NCI-H82 treated with DMSO at 0.1 percent for 48 hours (cell line): ENCODE data around the gene SELENON.
"Not testable (repeated sequence)": the region's sequence is repeated elsewhere in the genome, so short reads cannot be mapped to it uniquely, and the experiment has no call there.

ENCODE experiments used
- DNase-seq: peaks from one replicate; lab custom pipeline; 2025; ENCODE audit not compliant: unreplicated experiment; lab: John Stamatoyannopoulos, UW

The SELENON gene

DNA sequence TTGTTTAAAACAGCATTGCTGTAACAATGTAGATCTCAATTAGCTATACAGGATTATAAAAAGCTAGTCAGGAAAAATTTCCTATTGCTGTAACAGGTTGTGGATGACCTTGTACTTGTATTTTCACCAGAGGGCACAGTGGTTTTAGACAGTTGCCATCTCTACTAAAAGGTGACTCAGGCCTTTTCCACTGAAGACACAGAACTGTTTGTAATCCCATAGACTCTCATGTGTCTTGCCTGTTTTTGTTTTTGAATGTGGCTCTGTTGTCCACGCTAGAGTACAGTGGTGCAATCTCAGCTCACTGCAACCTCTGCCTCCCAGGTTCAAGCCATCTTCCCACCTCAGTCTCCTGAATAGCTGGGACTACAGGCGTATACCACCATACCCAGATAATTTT, 25.6 kb downstream of the SELENON start:
- no peak for DNase-seq

DNA sequence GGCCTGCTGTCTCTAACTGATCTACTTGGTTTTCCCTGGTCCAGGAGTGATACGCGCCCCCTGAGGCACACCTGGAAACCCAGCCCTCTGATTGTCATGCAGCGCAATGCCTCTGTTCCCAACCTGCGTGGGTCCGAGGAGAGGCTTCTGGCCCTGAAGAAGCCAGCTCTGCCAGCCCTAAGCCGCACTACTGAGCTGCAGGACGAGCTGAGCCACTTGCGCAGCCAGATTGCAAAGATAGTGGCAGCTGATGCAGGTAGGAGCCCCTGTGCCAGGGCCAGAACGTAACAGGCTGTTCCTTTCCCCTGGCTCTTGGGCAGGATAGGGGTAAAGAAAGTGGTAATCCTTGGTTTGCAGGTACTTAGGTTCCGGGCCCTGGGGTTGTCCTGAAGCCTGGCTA, 26.6 kb downstream of the SELENON start:
- no peak for DNase-seq

GRCh38 chr1:25828491-25828890, 28.5 kb downstream of the SELENON start:
- DNase-seq, result no peak

DNA sequence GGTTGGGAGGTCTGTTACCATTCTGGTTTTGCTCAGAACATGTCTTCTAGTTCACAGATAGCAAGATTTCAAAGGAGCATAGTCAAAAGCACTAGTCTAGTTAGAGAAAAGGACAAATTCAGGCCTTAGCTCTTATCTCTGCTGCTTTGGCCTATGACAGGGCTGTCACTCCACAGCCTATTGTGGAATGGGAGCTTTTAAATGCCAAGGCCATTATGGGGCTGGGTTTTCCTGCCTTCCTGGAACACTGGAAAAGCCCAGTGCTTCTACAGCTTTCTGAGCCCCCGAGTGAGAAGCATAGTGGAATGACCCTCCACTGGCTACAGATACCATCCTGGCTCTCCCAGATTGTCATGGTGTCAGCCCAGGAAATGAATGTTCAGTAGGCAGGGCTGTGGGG, 29.1 kb downstream of the SELENON start:
- no peak for DNase-seq

DNA sequence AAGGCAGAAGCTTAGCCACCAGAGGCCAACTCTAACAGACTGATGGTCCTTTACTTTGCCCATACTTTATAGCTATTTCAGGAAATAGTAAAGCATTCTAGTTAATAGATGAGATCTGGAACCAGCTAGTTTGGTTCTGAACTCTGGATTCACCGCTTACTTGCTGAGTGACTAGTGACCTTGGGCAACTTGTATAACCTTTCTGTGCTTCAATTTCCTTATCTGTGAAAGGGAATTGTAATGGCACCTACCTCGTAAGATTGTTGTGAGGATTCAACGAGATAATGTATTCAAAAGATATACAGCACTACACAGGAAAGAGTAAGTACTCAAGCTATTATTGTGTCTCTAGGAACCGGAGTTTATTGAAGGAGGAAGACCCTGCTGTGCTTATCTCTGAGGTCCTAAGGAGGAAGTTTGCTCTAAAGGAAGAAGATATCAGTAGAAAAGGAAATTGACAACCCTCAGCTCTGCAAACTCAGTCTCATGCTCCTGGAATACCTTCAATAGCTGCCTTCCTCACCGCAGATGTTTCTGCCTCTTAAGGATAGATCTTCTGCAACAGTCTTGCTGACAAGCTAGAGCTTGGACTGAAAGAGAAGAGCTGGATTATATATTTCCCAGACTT, 31.7 kb downstream of the SELENON start:
- no peak for DNase-seq

DNA sequence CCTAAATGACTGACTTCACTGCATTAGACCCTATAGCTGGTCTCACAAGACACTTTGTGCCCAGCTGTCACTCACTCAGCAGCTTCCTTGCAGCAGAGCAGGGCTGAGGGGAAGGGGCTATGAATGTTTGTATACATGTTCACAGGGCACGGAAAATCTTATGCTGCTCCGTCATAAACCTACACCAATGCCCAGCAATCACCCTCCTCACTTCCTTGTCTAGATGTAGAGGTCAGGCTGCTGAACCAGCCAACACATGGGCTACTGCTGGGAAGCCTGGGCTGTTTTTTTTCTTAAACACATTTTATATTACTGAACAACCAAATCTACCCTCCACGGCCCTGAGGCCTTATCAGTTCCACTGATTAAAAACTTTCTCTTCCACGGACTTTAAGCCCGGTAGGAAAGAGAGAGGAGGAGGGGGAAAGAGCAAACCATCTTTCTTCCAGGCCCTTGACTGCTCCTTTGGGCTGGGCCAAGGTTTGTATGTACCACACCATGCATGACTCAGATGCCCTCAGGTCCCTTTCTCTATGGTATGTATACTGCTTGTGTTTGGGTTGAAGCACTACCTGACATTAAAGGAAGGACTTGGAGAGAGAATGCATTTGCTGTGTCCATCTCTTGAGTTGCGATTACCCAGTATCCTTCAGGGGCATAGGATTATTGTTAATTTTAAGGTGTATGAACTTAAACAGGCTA, 32.5 kb downstream of the SELENON start:
- DNase-seq, result no peak

DNA sequence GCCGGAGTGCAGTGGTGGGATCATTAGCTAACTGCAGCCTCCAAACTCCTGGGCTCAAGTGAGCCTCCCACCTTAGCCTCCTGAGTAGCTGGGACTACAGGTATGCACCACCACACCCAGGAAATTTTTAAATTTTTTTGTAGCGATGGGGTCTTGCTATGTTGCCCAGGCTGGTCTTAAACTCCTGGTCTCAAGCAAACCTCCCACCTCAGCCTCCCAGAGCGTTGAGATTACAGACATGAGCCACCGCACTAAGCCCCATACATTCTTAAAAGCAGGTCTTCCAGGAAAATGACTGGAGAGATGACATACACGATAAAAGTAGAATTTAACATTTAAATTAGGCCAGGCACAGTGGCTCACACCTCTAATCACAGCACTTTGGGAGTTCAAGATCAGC, 33.2 kb downstream of the SELENON start:
- no peak for DNase-seq

DNA sequence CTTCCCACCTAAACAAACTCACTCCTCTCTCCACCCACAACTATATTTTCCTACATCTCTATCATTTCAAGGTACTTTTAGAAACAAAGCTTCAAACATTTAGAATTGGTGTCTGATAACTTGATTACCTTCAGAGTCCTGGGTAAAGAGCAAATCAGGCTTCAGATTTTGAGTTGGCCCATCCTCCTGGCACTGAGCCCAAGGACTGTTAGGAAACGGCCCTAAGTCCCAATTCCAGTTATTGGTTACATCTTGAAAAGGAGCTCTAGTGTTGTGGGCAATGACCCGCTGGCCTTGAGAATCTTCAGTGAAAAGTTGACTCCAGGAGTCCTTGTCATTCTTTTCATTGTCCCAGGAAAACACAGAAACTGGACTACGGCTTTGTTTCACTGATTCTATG, 34.9 kb downstream of the SELENON start:
- no peak for DNase-seq

DNA sequence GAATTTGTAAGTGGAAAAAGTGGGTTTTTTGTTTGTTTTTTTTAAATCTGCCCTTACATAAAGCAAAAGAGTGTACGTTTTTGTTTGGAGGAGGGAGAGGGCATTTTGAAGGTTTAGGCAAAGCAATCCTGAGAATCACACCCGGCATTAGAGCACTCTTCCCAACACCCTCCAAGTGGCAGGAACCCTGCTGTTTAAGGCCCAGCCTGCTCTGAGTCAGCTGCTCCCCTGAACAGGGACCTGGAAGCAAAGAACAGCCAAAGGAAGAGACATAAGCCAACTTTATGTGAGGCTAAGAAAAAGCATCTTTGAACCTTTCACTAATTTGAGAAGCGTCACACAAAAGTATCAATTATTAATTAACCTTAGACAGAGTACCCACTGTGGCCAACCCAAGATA, 36.7 kb downstream of the SELENON start:
- no peak for DNase-seq

GRCh38 chr1:25837262-25837875, 37.4 kb downstream of the SELENON start:
- DNase-seq, result no peak

DNA sequence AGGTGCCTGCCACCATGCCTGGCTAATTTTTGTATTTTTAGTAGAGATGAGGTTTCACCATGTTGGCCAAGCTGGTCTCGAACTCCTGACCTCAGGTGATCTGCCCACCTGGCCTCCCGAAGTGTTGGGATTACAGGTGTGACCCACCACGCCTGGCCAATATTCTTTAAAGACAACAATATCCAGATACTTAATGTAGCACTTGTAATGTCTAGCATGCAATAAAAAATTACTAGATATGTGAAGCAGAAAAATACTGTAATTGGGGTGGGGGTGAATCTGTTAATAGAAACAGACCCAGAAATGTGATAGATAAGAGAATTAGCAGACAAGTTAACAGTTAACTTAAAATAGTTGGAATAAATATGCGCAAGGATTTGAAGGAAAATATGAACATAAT, 39.8 kb downstream of the SELENON start:
- DNase-seq, result not testable (repeated sequence)

DNA sequence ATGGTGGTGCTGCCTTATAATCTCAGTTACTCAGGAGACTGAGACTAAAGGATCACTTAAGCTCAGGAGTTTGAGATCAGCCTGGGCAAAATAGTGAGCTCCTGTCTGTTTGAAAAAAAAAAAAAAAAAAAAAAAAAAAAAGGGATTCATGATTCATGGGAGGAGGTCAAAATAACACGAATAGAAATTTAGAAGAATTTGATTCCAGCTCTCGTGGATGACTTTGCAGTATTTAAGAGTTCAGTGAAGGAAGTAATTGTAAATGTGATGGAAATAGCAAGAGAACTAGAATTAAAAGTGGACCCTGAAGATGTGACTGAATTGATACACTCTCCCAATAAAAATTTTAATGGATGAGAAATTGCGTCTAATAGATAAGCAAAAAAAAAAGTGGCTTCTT, 43.5 kb downstream of the SELENON start:
- DNase-seq, result no peak

DNA sequence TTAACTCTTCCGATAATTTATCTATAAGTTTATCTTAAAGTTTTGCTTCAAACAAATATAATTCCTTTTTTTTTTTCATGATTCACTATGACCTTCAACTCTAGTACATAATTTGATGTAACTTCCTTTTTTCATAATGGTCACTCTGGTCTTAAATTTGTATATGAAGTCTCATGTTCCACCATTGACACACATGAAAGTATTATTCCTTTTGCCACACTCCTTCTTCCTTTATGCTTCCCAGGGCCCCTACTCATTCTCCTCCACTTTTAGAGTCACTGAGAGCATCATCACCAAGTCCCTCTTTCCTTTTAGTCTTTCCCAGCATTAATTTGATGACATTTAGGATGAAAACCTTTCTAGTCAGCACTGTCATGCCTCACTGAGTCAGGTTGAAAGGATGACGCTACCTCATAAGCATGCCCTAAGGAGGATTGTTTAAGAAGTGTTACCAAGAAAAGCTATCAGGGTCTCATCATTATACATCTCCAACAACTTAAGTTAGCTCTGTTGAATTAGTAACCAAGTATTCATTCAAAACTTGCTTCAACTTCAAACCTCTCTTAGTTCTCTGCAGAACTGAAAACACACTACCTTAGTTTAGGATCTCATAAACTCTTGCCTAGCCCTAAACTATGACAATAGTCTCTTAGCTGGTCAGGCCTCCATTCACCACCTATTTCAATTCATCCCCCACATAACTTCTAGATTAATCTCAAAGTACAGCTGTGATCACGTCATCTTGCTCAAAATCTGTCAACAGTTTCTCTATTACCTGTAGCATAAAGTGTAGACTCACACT, 44.7 kb downstream of the SELENON start:
- DNase-seq, result no peak

DNA sequence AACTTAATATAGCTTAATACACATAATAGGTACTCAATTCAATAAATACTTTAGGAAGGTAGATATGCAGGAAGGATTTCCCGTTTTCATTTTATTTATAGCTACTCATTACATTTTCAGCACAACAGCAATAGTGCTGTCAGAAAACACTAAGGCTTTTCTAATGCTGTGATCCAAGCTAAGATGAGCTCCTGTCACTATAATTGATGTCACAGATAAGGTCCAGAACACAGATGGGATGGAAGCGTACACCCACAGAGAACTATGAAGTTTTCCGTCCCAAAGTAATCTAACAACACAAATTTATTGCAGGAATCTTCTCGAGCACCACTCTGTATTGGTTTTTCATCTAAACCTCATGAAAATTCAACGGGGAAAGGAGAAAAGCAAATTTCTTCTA, 45.7 kb downstream of the SELENON start:
- DNase-seq, result no peak

DNA sequence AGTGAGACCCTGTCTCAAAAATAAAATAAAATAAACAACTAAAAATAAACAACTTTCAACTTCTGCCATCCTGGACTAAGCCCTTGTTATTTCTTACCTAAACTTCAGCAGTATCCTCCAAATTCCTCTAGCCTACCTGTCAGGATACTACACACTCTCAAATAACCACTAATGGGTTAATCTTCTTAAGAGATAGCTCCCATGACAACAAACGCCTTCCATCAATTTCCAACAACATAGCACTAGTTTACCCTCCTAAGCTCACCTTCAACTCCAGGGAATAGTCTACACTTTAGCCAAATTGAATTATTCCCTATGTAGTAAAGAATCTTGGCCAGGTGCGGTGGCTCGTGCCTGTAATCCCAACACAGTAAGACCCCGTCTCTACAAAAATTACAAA, 47.9 kb downstream of the SELENON start:
- peak; percentile 80 for DNase-seq

DNA sequence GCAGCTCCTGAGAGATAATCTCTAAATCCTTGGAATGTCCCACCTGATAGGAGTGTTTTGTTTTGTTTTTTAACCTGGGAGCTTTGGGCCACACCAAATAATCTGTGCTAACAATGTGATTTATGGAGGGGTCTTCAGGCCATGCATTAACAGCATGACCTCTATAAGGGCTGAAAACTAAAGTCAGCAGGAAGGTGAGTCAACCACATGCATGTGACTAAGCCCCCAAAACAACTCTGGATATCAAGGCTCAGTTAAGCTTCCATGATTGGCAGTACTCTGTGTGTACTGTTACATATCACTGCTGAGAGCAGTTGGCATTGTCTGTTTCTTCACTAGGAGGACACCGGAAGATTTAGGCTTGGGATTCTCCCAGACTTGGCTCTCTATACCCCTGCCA, 48.5 kb downstream of the SELENON start:
- no peak for DNase-seq

GRCh38 chr1:25854554-25854953, 54.6 kb downstream of the SELENON start:
- DNase-seq, result no peak

GRCh38 chr1:25856856-25857255, 56.9 kb downstream of the SELENON start:
- no peak for DNase-seq

GRCh38 chr1:25858494-25858893, 58.5 kb downstream of the SELENON start:
- no peak for DNase-seq

- peak; percentile 62 for DNase-seq
These were observed 59.2 kb downstream of the SELENON start, which contains the start of gene AUNIP for GRCh38 chr1:25858906-25859789. Gene AUNIP (minus strand): TSS chr1:25859457. CDS start chr1:25859357, 100 bp downstream.
